H7 (cell line): ENCODE data around the gene COA5. TPM values are rescaled to one million over a fixed set of nuclear protein-coding genes. Genes with fewer than 3 reads are reported as not detected.
A peak's percentile ranks its signal among the peaks of the same experiment; 100 is the strongest.

Experiments
- DNase-seq: peaks from one replicate; pipeline ENCODE4 v3.0.0; 2012
- H3K27me3 ChIP-seq: 2 replicates; pipeline ENCODE4 v1.6.0; 2011; ENCODE audit warnings: mild to moderate bottlenecking, low read length; ENCODE audit not compliant: control insufficient read depth, insufficient read depth
- H3K36me3 ChIP-seq: replicated peaks from 2 replicates; pipeline ENCODE4 v1.5.1; 2011; ENCODE audit warnings: low read length; ENCODE audit not compliant: control insufficient read depth, insufficient read depth
- H3K4me3 ChIP-seq: 2 replicates; pipeline ENCODE4 v1.5.1; 2011; ENCODE audit warnings: low read depth, mild to moderate bottlenecking, control low read depth, low read length, moderate library complexity; ENCODE audit not compliant: insufficient read depth
- total RNA-seq: library from RNA; depleted of rRNA; stranded (reverse); fragments of >200 nt; shearing (Covaris generic); gene quantifications from 2 replicates; pipeline ENCODE4 v1.2.3, GENCODE V29; 2014; rRNA removed

COA5 gene
- total RNA-seq, result 19.7 and 28.6 TPM in 2 replicates

- peak within 1 kb of the TSS; percentile 99 for H3K4me3 ChIP-seq
- DNase-seq, result peak; percentile 96
These were observed at the start of gene COA5, which contains the start of gene UNC50 for GRCh38 chr2:98608116-98608961. Gene COA5 (minus strand): TSS chr2:98608512. CDS start chr2:98608405, 107 bp downstream. Gene UNC50 (plus strand): TSS chr2:98608589. CDS start chr2:98609760, 1,171 bp downstream.

GRCh38 chr2:98656800-98657199 is 48.5 kb upstream of the COA5 start:
- no peak for DNase-seq

More at GRCh38 chr2:98608116-98608961, at the start of gene COA5, which contains the start of gene UNC50:
- H3K36me3 ChIP-seq, result peaks cover 16% of the 10 kb centered on the region
- H3K27me3 ChIP-seq, result no peaks in the 10 kb centered on the region

GRCh38 chr2:98654699-98655495 is 46.6 kb upstream of the COA5 start:
- DNase-seq, result no peak
- Histone ChIP-seq H3K36me3 (no peaks in the 10 kb centered on the region), H3K27me3 (no peaks in the 10 kb centered on the region), H3K4me3 (no peak overlapping the region)

More at GRCh38 chr2:98656800-98657199, 48.5 kb upstream of the COA5 start:
- Histone ChIP-seq H3K36me3 (no peaks in the 10 kb centered on the region), H3K4me3 (no peak overlapping the region), H3K27me3 (no peaks in the 10 kb centered on the region)

- DNase-seq, result no peak
- Histone ChIP-seq H3K4me3 (no peak overlapping the region), H3K36me3 (no peaks in the 10 kb centered on the region), H3K27me3 (no peaks in the 10 kb centered on the region)
These were observed 42.7 kb upstream of the COA5 start for GRCh38 chr2:98650998-98651397.

- no peak for DNase-seq
- no peaks in the 10 kb centered on the region for H3K27me3 ChIP-seq
- H3K4me3 ChIP-seq, result no peak overlapping the region
- H3K36me3 ChIP-seq, result no peaks in the 10 kb centered on the region
These were observed 41.7 kb upstream of the COA5 start for GRCh38 chr2:98649992-98650375.

- Histone ChIP-seq H3K27me3 (no peaks in the 10 kb centered on the region), H3K36me3 (no peaks in the 10 kb centered on the region), H3K4me3 (no peak overlapping the region)
- DNase-seq, result peak; percentile 57
These were observed 41.1 kb upstream of the COA5 start for GRCh38 chr2:98649135-98649991.

GRCh38 chr2:98648451-98648850 is 40.1 kb upstream of the COA5 start:
- no peak for DNase-seq
- Histone ChIP-seq H3K4me3 (no peak overlapping the region), H3K27me3 (no peaks in the 10 kb centered on the region)

GRCh38 chr2:98647636-98648035 is 39.3 kb upstream of the COA5 start:
- H3K4me3 ChIP-seq, result no peak overlapping the region
- DNase-seq, result no peak
- H3K36me3 ChIP-seq, result no peaks in the 10 kb centered on the region
- H3K27me3 ChIP-seq, result no peaks in the 10 kb centered on the region

More at GRCh38 chr2:98648451-98648850, 40.1 kb upstream of the COA5 start:
- no peaks in the 10 kb centered on the region for H3K36me3 ChIP-seq

GRCh38 chr2:98643496-98644100 is 35.3 kb upstream of the COA5 start:
- DNase-seq, result no peak
- Histone ChIP-seq H3K4me3 (no peak overlapping the region), H3K36me3 (no peaks in the 10 kb centered on the region), H3K27me3 (no peaks in the 10 kb centered on the region)

- no peaks in the 10 kb centered on the region for H3K36me3 ChIP-seq
- no peak for DNase-seq
These were observed 29.3 kb upstream of the COA5 start for GRCh38 chr2:98637401-98638147.

GRCh38 chr2:98634406-98635092 is 26.2 kb upstream of the COA5 start:
- Histone ChIP-seq H3K27me3 (no peaks in the 10 kb centered on the region), H3K36me3 (no peaks in the 10 kb centered on the region), H3K4me3 (no peak overlapping the region)
- DNase-seq, result peak; percentile 74

More at GRCh38 chr2:98637401-98638147, 29.3 kb upstream of the COA5 start:
- no peaks in the 10 kb centered on the region for H3K27me3 ChIP-seq
- H3K4me3 ChIP-seq, result no peak overlapping the region

- no peaks in the 10 kb centered on the region for H3K27me3 ChIP-seq
- no peaks in the 10 kb centered on the region for H3K36me3 ChIP-seq
- no peak overlapping the region for H3K4me3 ChIP-seq
- no peak for DNase-seq
These were observed 24.0 kb upstream of the COA5 start for GRCh38 chr2:98632351-98632750.

GRCh38 chr2:98623657-98624056 is 15.3 kb upstream of the COA5 start:
- Histone ChIP-seq H3K36me3 (no peaks in the 10 kb centered on the region), H3K27me3 (no peaks in the 10 kb centered on the region), H3K4me3 (no peak overlapping the region)
- no peak for DNase-seq
